Stimulated activated CD8-positive, alpha-beta memory T cell treated with anti-CD3 and anti-CD28 coated beads, Interleukin-15, amount 100 ng/mL, for 48 hours (primary cell): ENCODE results near the gene SLC4A9.
"Not testable (repeated sequence)": the region's sequence is repeated elsewhere in the genome, so short reads cannot be mapped to it uniquely, and the experiment has no call there.

Experiments used
- DNase-seq, 2 donors: peaks; one replicate each; pipeline ENCODE4 v3.0.0-alpha.2; 2020; ENCODE audit warnings: low read depth in 2 of 2

The SLC4A9 gene

GRCh38 chr5:140401362-140402257, 41.6 kb downstream of the SLC4A9 start, which contains the start of gene ANKHD1:
ANKHD1 (plus strand) TSS chr5:140401833; CDS start chr5:140401968, 135 bp downstream.
- DNase-seq = peak; percentile 97

- peak; percentile 51 to 57 for DNase-seq
Measured at GRCh38 chr5:140402258-140403074, 42.5 kb downstream of the SLC4A9 start.

- no peak for DNase-seq
Measured at GRCh38 chr5:140403613-140404012, 43.6 kb downstream of the SLC4A9 start.

GRCh38 chr5:140408750-140409241, 48.8 kb downstream of the SLC4A9 start:
- DNase-seq = no peak

GRCh38 chr5:140413230-140413629, 53.2 kb downstream of the SLC4A9 start:
- DNase-seq = no peak

- DNase-seq = no peak
Measured at GRCh38 chr5:140417235-140417634, 57.2 kb downstream of the SLC4A9 start.

GRCh38 chr5:140418862-140419520, 59.0 kb downstream of the SLC4A9 start:
- DNase-seq = no peak

- no peak for DNase-seq
Measured at GRCh38 chr5:140420226-140420570, 60.2 kb downstream of the SLC4A9 start.

- no peak for DNase-seq
Measured at GRCh38 chr5:140420665-140421361, 60.8 kb downstream of the SLC4A9 start.

- DNase-seq = not testable (repeated sequence)
Measured at GRCh38 chr5:140421375-140421774, 61.4 kb downstream of the SLC4A9 start.

- no peak for DNase-seq
Measured at GRCh38 chr5:140423609-140424008, 63.6 kb downstream of the SLC4A9 start.

GRCh38 chr5:140424135-140424534, 64.1 kb downstream of the SLC4A9 start:
- no peak for DNase-seq
